Measurements from ENCODE around the gene KIAA0513.

Gene KIAA0513

GRCh38 chr16:84988328-84989080, 39.1 kb upstream of the KIAA0513 start:
- no peaks in the 10 kb centered on the region for H3K9me2 ChIP-seq (replicated peaks; ENCODE audit: insufficient read depth, low read length)
- H3K4me3 ChIP-seq (ENCODE audit: insufficient read depth, low read length, poor library complexity, severe bottlenecking): no peak overlapping the region
- H3K36me3 ChIP-seq (ENCODE audit: low read length): no peaks in the 10 kb centered on the region
- H3F3A ChIP-seq (ENCODE audit: insufficient read depth): no peaks in the 10 kb centered on the region
- no peak overlapping the region for H2AFZ ChIP-seq (ENCODE audit: low read depth, low read length, severe bottlenecking)
- TF ChIP-seq EZH2phosphoT487 (conservative IDR thresholded peaks at IDR 0.05; ENCODE audit: low read length): no peak
- no peak overlapping the region for H3K4me2 ChIP-seq (ENCODE audit: low read depth, low read length, poor library complexity, severe bottlenecking)
- H3K9ac ChIP-seq (ENCODE audit: low read length): no peak overlapping the region
- H3K27me3 ChIP-seq (ENCODE audit: low read length): no peaks in the 10 kb centered on the region
- no peak overlapping the region for H3K27ac ChIP-seq (ENCODE audit: low read depth, low read length)
- no peaks in the 10 kb centered on the region for H4K20me1 ChIP-seq (ENCODE audit: low read depth, low read length)
- no peaks in the 10 kb centered on the region for H3K79me2 ChIP-seq (ENCODE audit: insufficient read depth, low read length)
- H3K9me3 ChIP-seq (ENCODE audit: insufficient read depth, low read length): no peaks in the 10 kb centered on the region

GRCh38 chr16:84989749-84990620, 37.6 kb upstream of the KIAA0513 start:
- H2AFZ ChIP-seq (ENCODE audit: low read depth, low read length, severe bottlenecking): no peak overlapping the region
- no peaks in the 10 kb centered on the region for H4K20me1 ChIP-seq (ENCODE audit: low read depth, low read length)
- no peaks in the 10 kb centered on the region for H3F3A ChIP-seq (ENCODE audit: insufficient read depth)
- H3K4me2 ChIP-seq (ENCODE audit: low read depth, low read length, poor library complexity, severe bottlenecking): no peak overlapping the region
- no peaks in the 10 kb centered on the region for H3K79me2 ChIP-seq (ENCODE audit: insufficient read depth, low read length)
- H3K36me3 ChIP-seq (ENCODE audit: low read length): no peaks in the 10 kb centered on the region
- no peak overlapping the region for H3K27ac ChIP-seq (ENCODE audit: low read depth, low read length)
- H3K9me3 ChIP-seq (ENCODE audit: insufficient read depth, low read length): no peaks in the 10 kb centered on the region
- H3K27me3 ChIP-seq (ENCODE audit: low read length): no peaks in the 10 kb centered on the region
- TF ChIP-seq CTCF (IDR thresholded peaks at IDR 0.05; ENCODE audit: insufficient read depth, low read length, poor library complexity, severe bottlenecking): no peak
- TF ChIP-seq EZH2phosphoT487 (conservative IDR thresholded peaks at IDR 0.05; ENCODE audit: low read length): no peak
- no peaks in the 10 kb centered on the region for H3K9me2 ChIP-seq (replicated peaks; ENCODE audit: insufficient read depth, low read length)
- no peak overlapping the region for H3K4me3 ChIP-seq (ENCODE audit: insufficient read depth, low read length, poor library complexity, severe bottlenecking)
- H3K9ac ChIP-seq (ENCODE audit: low read length): no peak overlapping the region

GRCh38 chr16:84990782-84991181, 36.8 kb upstream of the KIAA0513 start:
- no peaks in the 10 kb centered on the region for H3K36me3 ChIP-seq (ENCODE audit: low read length)
- no peak overlapping the region for H3K9ac ChIP-seq (ENCODE audit: low read length)
- H3K9me3 ChIP-seq (ENCODE audit: insufficient read depth, low read length): no peaks in the 10 kb centered on the region
- no peak overlapping the region for H3K4me3 ChIP-seq (ENCODE audit: insufficient read depth, low read length, poor library complexity, severe bottlenecking)
- H3K9me2 ChIP-seq (replicated peaks; ENCODE audit: insufficient read depth, low read length): no peaks in the 10 kb centered on the region
- H3K27me3 ChIP-seq (ENCODE audit: low read length): no peaks in the 10 kb centered on the region
- no peaks in the 10 kb centered on the region for H3K79me2 ChIP-seq (ENCODE audit: insufficient read depth, low read length)
- no peak overlapping the region for H3K4me2 ChIP-seq (ENCODE audit: low read depth, low read length, poor library complexity, severe bottlenecking)
- H3F3A ChIP-seq (ENCODE audit: insufficient read depth): no peaks in the 10 kb centered on the region
- no peak overlapping the region for H3K27ac ChIP-seq (ENCODE audit: low read depth, low read length)
- TF ChIP-seq CTCF (IDR thresholded peaks at IDR 0.05; ENCODE audit: insufficient read depth, low read length, poor library complexity, severe bottlenecking) (no peak), EZH2phosphoT487 (conservative IDR thresholded peaks at IDR 0.05; ENCODE audit: low read length) (no peak)
- H4K20me1 ChIP-seq (ENCODE audit: low read depth, low read length): no peaks in the 10 kb centered on the region
- no peak overlapping the region for H2AFZ ChIP-seq (ENCODE audit: low read depth, low read length, severe bottlenecking)

- no peak overlapping the region for H3K9ac ChIP-seq (ENCODE audit: low read length)
- no peaks in the 10 kb centered on the region for H3K9me2 ChIP-seq (replicated peaks; ENCODE audit: insufficient read depth, low read length)
- no peaks in the 10 kb centered on the region for H3K79me2 ChIP-seq (ENCODE audit: insufficient read depth, low read length)
- no peak overlapping the region for H3K4me3 ChIP-seq (ENCODE audit: insufficient read depth, low read length, poor library complexity, severe bottlenecking)
- no peaks in the 10 kb centered on the region for H3F3A ChIP-seq (ENCODE audit: insufficient read depth)
- no peaks in the 10 kb centered on the region for H3K36me3 ChIP-seq (ENCODE audit: low read length)
- no peak overlapping the region for H2AFZ ChIP-seq (ENCODE audit: low read depth, low read length, severe bottlenecking)
- H4K20me1 ChIP-seq (ENCODE audit: low read depth, low read length): no peaks in the 10 kb centered on the region
- no peak overlapping the region for H3K27ac ChIP-seq (ENCODE audit: low read depth, low read length)
- H3K9me3 ChIP-seq (ENCODE audit: insufficient read depth, low read length): no peaks in the 10 kb centered on the region
- no peak for TF ChIP-seq CTCF (IDR thresholded peaks at IDR 0.05; ENCODE audit: insufficient read depth, low read length, poor library complexity, severe bottlenecking)
- TF ChIP-seq EZH2phosphoT487 (conservative IDR thresholded peaks at IDR 0.05; ENCODE audit: low read length): no peak
- H3K4me2 ChIP-seq (ENCODE audit: low read depth, low read length, poor library complexity, severe bottlenecking): no peak overlapping the region
- H3K27me3 ChIP-seq (ENCODE audit: low read length): no peaks in the 10 kb centered on the region
Observed at GRCh38 chr16:84992717-84993075, 34.9 kb upstream of the KIAA0513 start.
